Neural progenitor cell (in vitro differentiated cells): ENCODE measurements around the gene TMEM184A.

ENCODE experiments used
- CTCF ChIP-seq: fragments of 200-600 bp; sonication (generic); IDR thresholded peaks from 2 replicates; pipeline ENCODE4 v1.5.1; 2017; ENCODE audit warnings: antibody characterized with exemption, mild to moderate bottlenecking
- EZH2 ChIP-seq: fragments of 200-600 bp; sonication (generic); IDR thresholded peaks from 2 replicates; pipeline ENCODE4 v1.6.1; 2017; ENCODE audit warnings: antibody characterized with exemption, mild to moderate bottlenecking, moderate library complexity

GRCh38 chr7:1563981-1564602, 8.1 kb upstream of the TMEM184A start:
- no peak for TF ChIP-seq CTCF
- no peak for TF ChIP-seq EZH2
